Stimulated activated CD4-positive, alpha-beta T cell treated with anti-CD3 and anti-CD28 coated beads, Interleukin-12 subunit alpha, Interleukin-12 subunit beta, amount 100 ng/mL, for 24 hours (primary cell): ENCODE results near the gene NUP205.

Experiments
- DNase-seq, 2 experiments: peaks; one replicate each; pipeline ENCODE4 v3.0.0-alpha.2; 2020; ENCODE audit warnings: low read depth in 2 of 2

Gene NUP205

DNA sequence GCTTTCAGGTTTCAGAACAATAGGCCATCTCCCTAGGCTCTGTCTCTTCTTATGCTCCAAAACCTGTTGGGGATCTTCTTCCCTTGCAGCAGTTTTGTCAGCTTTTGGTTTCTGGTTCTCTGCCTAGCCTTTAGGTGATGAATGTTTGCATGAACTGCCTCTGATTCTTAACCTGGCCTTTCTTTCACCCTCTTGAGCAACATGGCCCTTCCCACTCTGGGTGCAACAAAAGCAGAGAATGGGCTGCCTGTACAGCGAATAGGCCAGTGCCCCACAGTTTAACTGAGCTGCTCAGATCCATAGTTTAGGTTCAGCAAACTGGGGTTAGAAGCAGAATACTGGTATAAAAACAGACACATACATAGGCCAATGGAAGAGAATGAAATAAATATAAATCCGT, 18.1 kb upstream of the NUP205 start:
- DNase-seq = no peak

DNA sequence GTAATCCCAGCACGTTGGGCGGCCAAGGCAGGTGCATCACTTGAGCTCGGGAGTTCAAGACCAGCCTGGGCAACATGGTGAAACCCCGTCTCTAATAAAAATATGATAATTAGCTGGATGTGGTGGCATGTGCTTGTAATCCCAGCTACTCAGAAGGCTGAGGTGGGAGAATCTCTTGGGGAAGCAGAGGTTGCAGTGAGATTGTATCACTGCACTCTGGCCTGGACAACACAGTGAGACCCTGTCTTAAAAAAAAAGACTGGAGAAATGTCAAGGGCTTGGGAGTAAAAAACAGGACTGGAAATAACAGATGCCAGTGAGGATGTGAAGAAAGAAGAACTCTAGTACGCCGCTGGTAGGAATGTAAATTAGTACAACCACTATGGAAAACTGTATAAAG, 16.7 kb upstream of the NUP205 start:
- no peak for DNase-seq

DNA sequence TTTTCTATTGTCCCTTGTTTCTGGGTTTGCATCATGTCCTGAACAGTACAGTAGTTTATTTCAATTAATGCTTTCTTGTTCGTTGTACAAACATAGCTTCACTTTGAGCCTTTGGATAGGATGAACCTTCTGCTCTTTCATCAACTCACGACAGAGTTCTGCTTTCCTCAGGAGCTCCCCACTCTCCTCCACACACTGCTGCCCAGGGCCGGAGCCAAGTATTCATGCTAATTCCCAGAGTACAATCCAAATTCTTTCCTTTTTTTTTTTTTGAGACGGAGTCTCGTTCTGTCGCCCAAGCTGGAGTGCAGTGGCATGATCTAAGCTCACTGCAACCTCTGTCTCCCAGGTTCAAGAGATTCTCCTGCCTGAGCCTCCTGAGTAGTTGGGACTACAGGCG, 7.5 kb upstream of the NUP205 start:
- DNase-seq = no peak

- no peak for DNase-seq
Observed at GRCh38 chr7:135552148-135552547, 5.6 kb upstream of the NUP205 start.

DNA sequence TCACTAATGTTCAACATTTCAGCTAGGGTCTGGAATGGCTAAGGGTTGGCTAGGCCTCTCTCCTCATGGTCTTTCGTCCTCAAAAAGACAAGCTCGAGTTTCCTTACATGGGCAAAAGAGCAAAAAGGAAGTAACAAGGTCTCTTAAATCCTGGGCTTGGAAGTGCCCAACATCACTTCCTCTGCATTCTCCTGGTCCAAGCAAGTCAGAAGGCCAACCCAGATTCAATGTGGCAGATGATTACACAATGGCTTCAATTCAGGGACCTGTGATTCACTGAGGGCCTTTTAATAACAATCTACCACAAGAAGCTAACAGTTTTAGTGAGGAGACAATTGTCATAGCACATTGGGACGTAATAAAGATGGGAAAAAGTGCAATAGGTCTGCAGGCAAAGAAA, 4.4 kb upstream of the NUP205 start:
- DNase-seq = no peak

DNA sequence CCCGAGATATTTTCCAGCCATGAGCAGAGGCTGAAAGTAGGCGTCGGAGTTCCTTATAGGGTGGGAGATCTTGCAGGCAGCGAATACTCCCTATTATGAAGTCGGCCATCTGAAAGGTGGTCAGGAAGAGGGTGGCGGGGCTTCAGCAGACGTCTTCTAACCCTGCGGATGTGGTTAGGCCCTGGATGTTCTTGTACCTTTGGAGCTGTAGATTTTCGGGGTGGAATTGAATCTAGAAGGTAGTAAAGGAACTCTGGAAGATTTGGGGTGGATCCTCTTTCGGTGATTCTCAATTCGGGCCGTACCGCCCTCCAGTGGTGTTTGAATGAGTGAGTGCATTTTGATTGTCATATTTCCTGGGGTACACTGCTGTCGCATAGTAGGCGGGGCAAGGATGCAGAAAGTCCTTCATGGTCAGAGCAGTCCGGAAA, 635 bp downstream of the NUP205 start:
- DNase-seq = peak; percentile 38 to 57

GRCh38 chr7:135558881-135559280, 1.2 kb downstream of the NUP205 start:
- no peak for DNase-seq

DNA sequence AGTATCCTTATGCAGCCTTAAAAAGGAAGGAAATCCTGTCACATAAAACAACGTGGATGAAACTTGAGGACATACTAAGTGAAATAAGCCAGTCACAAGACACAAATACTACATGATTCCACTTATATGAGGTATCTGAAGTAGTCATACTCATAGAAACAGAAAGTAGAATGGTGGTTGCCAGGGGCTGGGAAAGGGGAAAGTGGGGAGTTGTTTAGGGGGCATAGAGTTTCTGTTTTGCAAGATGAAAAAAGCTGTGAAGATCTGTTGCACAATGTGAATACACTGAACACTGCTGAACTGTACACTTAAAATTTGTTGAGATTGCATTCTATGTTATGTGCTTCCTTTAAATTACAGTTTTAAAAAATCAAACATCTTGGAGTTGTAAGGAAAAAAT, 2.9 kb downstream of the NUP205 start:
- DNase-seq = no peak

- DNase-seq = no peak
Observed at GRCh38 chr7:135562720-135563119, 5.0 kb downstream of the NUP205 start.

GRCh38 chr7:135571834-135572233, 14.1 kb downstream of the NUP205 start:
- DNase-seq = no peak

GRCh38 chr7:135573541-135573940, 15.8 kb downstream of the NUP205 start:
- no peak for DNase-seq

DNA sequence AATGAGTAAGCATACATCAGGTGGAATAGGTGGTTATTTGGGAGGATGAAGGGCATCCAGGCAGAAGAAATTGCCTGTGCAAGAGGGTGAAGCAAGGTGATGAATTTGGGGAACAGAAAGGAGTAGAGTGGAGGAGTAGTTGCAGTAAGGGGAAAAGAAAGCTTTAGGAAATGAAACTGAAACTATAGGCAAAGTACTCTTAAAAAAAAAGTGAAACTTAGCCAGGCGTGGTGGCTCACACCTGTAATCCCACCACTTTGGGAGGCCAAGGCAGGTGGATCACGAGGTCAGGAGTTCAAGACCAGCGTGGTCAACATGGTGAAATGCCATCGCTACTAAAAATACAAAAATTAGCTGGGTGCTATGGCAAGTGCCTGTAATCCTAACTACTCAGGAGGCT, 17.6 kb downstream of the NUP205 start:
- DNase-seq = no peak

- DNase-seq = no peak
Observed at GRCh38 chr7:135578569-135578968, 20.9 kb downstream of the NUP205 start.

GRCh38 chr7:135584362-135585353, 26.9 kb downstream of the NUP205 start:
- DNase-seq = no peak

DNA sequence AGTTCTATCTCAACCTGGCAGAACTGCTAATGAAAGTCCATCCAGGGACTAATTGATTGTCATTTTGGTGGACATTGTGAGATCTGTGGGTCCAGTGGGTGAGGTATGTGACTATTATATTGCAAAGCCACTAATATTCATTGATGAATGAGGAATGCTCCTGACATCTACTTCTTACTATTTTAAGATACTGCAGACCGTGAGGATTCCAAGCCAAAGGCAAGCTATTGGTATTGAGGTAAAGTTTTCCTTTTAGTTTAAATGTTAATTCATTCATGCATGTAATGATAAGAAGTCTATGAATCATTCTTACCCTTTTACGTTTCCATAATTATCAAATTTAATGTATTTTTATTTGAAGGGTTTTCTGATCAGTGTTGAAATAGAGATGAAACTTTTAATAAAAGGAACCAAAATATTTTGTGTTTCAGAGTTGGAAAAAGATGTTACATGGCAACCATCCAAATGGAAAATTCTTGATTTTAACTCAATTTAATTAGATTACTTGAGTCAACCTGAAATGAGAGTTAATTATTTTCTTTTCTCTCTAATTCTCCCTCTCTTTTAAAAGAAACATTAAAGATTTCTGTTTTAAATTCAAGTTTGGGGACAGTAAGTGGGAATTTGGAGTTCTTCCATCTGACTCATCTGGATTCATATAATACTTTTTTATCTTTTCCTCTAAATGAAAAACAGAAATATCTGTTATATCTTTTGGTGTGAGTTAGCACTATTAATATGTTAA, 39.6 kb downstream of the NUP205 start:
- no peak for DNase-seq

DNA sequence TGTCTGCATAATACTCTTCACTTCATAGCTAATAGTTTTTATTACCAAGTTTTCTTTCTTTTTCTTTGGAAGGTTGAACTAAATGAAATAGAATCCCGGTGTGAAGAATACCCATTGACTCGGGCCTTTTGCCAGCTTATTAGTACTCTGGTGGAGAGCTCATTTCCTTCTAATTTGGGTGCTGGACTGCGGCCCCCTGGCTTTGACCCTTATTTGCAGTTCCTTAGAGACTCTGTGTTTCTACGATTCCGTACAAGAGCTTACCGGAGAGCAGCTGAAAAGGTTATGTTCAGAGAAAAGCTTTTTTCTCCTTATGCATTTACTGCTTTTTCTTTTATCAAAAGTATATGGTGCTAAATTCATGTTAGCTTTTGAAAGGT, 40.2 kb downstream of the NUP205 start:
- no peak for DNase-seq

GRCh38 chr7:135599471-135599870, 41.8 kb downstream of the NUP205 start:
- no peak for DNase-seq

DNA sequence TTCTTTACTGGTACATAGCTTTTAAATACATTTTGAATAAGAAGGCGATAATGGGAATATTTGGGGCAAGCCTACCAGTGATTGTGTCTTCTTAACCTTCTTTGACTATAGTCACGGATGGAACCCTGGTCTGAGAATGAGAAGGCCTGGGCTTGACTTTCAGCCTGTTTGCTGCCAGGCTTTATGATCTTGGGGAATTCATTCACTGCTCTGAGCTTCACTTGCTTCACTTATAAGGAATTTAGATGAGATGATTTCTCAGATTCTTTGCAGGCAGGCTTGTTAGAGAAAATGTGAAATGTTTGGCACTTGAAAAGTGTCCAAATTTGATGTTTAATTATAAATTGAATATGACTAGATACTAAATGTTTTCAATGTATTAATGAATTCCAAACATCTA, 42.5 kb downstream of the NUP205 start:
- DNase-seq = no peak

GRCh38 chr7:135601182-135601581, 43.5 kb downstream of the NUP205 start:
- DNase-seq = no peak

DNA sequence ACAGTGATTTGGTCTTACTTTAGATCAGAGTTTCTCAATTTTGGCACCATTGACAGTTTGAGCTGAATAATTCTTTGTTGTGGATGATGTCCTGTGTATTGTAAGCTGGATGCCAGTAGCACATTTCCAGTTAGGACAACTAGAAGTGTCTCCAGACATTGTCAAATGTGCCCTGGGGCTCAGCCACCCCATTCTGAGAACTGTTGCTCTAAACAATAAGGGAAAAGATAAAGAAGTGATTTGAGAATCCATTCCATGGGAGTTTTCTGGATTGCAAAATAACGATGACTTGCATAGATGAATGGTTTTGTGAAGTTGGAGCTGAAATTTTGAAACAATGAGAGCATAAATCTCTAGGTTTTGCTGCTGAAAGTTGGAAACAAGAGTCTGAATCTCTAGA, 44.6 kb downstream of the NUP205 start:
- no peak for DNase-seq

DNA sequence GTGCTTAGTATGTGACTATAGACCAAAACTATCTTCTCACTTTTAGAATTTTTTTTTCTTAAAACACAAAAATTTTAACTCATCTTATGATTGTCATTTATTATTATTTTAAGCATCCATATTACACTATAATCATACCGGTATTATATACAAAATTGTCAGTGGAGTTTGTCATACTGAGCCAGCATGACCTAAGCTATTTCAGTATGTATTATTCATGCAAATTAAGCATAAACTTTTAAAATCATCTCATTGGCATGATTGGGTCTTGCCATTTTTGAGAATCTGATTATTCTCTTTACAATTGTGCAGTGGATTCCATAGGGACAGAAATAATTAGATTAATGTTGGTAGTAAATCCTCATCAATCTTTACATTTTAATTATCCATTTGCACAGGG, 58.4 kb downstream of the NUP205 start:
- DNase-seq = no peak

DNA sequence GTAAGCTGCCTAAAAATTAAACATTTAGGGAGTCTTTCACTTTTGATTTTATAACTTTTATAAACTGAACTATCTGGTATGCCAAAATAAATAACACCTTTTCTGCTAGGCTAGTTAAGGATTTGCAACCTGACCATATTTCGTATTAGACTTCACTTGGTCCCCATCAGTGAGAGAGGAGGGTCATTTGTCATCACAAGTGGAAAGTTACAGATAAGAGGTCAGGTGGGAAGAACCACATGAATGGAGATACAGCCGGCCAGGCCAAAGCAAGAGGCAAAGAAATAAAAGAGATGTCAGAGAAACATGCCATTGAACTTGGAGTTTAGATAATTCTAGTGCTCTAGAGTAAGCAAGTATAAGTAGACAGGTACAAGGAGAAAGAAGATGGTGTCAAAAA, 60.1 kb downstream of the NUP205 start:
- DNase-seq = no peak

GRCh38 chr7:135618510-135618909, 60.8 kb downstream of the NUP205 start:
- DNase-seq = no peak
